KOPT-K1 (cell line): ENCODE data around the gene OLFM4.
"Not testable (repeated sequence)": the region's sequence is repeated elsewhere in the genome, so short reads cannot be mapped to it uniquely, and the experiment has no call there.

ENCODE experiments used
- H3K27ac ChIP-seq: fragments of 200-600 bp; sonication (generic); 2 replicates; pipeline ENCODE4 v1.5.1; 2016; ENCODE audit warnings: antibody characterized with exemption, mild to moderate bottlenecking, low read depth, low read length; ENCODE audit not compliant: poor library complexity, severe bottlenecking
- H3K36me3 ChIP-seq: fragments of 200-600 bp; sonication (generic); 2 replicates; pipeline ENCODE4 v1.5.1; 2017; ENCODE audit warnings: antibody characterized with exemption, mild to moderate bottlenecking, low read length, moderate library complexity; ENCODE audit not compliant: insufficient read depth
- H3K9me3 ChIP-seq: fragments of 200-600 bp; sonication (generic); 2 replicates; pipeline ENCODE4 v1.5.1; 2017; ENCODE audit warnings: antibody characterized with exemption, low read length, mild to moderate bottlenecking; ENCODE audit not compliant: insufficient read depth, poor library complexity, severe bottlenecking

The OLFM4 gene

GRCh38 chr13:53005626-53006025 lies 23.0 kb upstream of the OLFM4 start:
- H3K9me3 ChIP-seq: peaks cover 3% of the 10 kb centered on the region
- H3K36me3 ChIP-seq: no peaks in the 10 kb centered on the region
- H3K27ac ChIP-seq: no peak overlapping the region

DNA sequence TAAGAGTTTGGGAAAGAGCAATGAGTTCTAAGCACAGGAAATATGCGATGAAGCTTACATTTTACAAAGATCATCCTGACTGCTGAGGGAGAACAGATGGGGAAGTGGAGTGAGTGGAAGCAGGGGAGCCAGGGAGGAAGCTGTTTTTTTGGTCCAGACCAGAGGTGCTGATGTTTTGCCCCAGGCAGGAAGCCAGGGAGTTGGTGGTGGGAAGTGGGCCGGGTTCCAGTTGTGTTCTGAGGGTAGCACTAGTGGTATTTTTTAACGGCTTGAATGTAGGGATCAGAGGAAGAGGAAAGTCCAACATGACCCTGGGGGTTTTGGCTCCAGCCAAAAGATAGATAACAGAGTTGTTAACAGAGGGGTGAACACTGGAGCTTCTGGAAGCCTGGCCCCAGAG lies 20.7 kb upstream of the OLFM4 start:
- Histone ChIP-seq H3K36me3 (no peaks in the 10 kb centered on the region), H3K9me3 (no peaks in the 10 kb centered on the region), H3K27ac (no peak overlapping the region)

- Histone ChIP-seq H3K27ac (no peak overlapping the region), H3K36me3 (no peaks in the 10 kb centered on the region), H3K9me3 (no peaks in the 10 kb centered on the region)
Observed at GRCh38 chr13:53010374-53011105, 18.1 kb upstream of the OLFM4 start.

GRCh38 chr13:53012707-53013106 lies 15.9 kb upstream of the OLFM4 start:
- no peaks in the 10 kb centered on the region for H3K9me3 ChIP-seq
- no peak overlapping the region for H3K27ac ChIP-seq

GRCh38 chr13:53013113-53013512 lies 15.5 kb upstream of the OLFM4 start:
- Histone ChIP-seq H3K9me3 (no peaks in the 10 kb centered on the region), H3K36me3 (no peaks in the 10 kb centered on the region)

More at GRCh38 chr13:53012707-53013106, 15.9 kb upstream of the OLFM4 start:
- H3K36me3 ChIP-seq: no peaks in the 10 kb centered on the region

DNA sequence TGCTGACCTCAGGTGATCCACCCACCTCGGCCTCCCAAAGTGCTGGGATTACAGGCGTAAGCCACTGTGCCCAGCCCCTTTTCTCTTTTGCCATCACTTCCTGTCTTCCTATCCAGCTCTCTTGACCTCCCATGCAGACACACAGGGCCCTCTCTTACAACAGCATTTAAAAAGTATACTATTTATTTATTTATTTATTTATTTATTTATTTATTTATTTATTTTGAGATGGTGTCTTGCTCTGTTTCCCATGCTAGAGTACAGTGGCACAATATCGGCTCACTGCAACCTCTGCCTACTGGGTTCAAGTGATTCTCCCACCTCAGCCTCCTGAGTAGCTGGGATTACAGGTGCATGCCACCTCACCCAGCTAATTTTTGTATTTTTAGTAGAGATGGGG lies 14.6 kb upstream of the OLFM4 start:
- not testable (repeated sequence) for H3K27ac ChIP-seq

More at GRCh38 chr13:53013113-53013512, 15.5 kb upstream of the OLFM4 start:
- H3K27ac ChIP-seq: no peak overlapping the region

GRCh38 chr13:53014495-53015443 lies 13.8 kb upstream of the OLFM4 start:
- H3K27ac ChIP-seq: no peak overlapping the region
- no peaks in the 10 kb centered on the region for H3K9me3 ChIP-seq

More for the DNA sequence above, 14.6 kb upstream of the OLFM4 start:
- H3K9me3 ChIP-seq, H3K36me3 ChIP-seq: not testable (repeated sequence)

GRCh38 chr13:53015971-53016370 lies 12.6 kb upstream of the OLFM4 start:
- H3K36me3 ChIP-seq: no peaks in the 10 kb centered on the region
- no peak overlapping the region for H3K27ac ChIP-seq
- no peaks in the 10 kb centered on the region for H3K9me3 ChIP-seq

More at GRCh38 chr13:53014495-53015443, 13.8 kb upstream of the OLFM4 start:
- no peaks in the 10 kb centered on the region for H3K36me3 ChIP-seq

- Histone ChIP-seq H3K9me3 (no peaks in the 10 kb centered on the region), H3K36me3 (no peaks in the 10 kb centered on the region), H3K27ac (no peak overlapping the region)
Observed at GRCh38 chr13:53017433-53017970, 11.1 kb upstream of the OLFM4 start.

DNA sequence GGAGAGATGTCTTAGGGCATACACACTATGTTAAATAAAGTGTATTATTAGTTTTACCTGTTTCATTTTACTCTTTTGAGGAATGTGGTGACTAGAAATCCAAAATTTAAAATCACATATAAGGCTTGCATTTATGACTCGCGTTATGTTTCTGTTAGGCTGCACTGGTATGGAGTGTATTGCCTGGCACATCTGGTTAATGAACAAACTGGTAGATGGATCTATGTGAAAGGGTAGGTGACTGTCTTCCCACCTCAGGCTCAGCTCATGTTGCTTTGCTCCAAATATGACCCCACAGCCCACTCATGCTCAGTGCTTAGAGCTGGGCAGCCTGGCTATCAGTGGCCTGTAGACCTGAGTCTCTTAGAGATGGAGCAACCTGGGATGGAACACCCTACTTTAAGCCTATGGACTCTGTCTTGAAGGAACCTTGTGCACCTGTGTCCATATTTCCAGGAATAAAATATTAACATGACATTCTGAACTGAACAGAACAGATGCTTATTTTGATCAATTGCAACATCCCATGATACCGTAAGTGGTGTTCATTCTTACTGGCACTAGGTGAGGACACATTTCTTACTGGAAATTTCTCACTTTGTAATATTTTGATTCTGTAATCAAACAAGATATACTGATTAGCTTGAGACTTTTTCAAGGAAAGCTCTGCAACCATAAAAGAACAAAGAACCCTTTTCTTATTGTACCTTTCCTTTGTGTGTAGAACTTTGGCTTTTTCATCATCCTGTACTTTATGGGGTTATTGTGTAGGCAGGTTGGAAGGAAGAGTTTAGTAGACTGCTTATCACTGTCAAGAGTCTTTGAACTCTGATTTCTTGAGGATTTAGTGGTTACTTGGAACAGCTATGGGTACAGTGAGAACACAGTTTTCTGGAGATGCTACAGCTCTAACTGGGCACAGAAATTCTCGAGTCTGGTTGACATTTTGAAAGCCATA lies 9.6 kb upstream of the OLFM4 start:
- H3K36me3 ChIP-seq: no peaks in the 10 kb centered on the region
- no peaks in the 10 kb centered on the region for H3K9me3 ChIP-seq
- H3K27ac ChIP-seq: no peak overlapping the region

GRCh38 chr13:53020764-53021335 lies 7.8 kb upstream of the OLFM4 start:
- H3K36me3 ChIP-seq: no peaks in the 10 kb centered on the region
- H3K27ac ChIP-seq: no peak overlapping the region

GRCh38 chr13:53023246-53023645 lies 5.4 kb upstream of the OLFM4 start:
- H3K36me3 ChIP-seq: no peaks in the 10 kb centered on the region
- no peak overlapping the region for H3K27ac ChIP-seq
- no peaks in the 10 kb centered on the region for H3K9me3 ChIP-seq

More at GRCh38 chr13:53020764-53021335, 7.8 kb upstream of the OLFM4 start:
- H3K9me3 ChIP-seq: no peaks in the 10 kb centered on the region

DNA sequence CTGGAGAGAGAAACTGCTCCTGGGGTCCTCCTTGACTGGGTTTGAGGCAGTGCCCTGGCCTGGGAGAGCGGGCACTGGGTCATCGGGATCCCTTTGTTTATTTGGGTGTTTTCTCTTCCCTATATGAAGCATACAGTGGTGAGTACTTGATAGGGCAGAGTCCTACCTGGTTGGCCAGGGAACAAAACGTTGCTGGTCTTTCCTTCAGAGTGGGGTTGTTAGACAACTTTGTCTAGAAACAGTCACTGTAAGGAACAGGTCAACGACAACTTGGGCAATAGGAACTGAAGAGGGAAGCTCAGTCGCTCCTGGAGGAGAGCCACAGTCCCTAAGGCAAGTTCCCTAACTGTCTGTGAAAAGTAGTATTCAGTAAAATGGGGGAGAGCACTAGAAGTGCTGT lies 550 bp upstream of the OLFM4 start:
- no peak overlapping the region for H3K27ac ChIP-seq
- no peaks in the 10 kb centered on the region for H3K36me3 ChIP-seq
- H3K9me3 ChIP-seq: no peaks in the 10 kb centered on the region

DNA sequence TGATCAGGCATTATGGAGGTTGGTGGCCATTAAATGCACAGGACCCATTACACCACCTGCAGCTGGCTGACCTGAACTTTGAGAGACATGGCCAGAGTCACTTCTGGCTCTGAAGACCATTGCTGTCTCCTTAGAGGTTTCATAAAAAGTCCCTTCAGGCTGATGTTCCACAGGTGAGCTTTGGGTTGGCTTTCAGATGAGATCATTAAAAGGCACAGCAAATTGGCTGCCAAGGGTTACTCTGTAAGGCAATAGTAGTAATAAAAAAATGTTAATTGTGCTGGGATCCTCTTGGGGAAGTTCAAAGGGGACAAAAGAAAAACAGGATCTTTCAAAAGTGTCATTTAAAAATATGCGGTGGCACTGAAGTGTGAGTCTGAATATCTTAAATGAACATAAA lies 4.2 kb downstream of the OLFM4 start:
- H3K27ac ChIP-seq: no peak overlapping the region
- H3K36me3 ChIP-seq: no peaks in the 10 kb centered on the region
- no peaks in the 10 kb centered on the region for H3K9me3 ChIP-seq
